Endodermal cell (in vitro differentiated cells): Measurements from ENCODE around the gene REX1BD. TPM values are rescaled to one million over a fixed set of nuclear protein-coding genes. Genes with fewer than 3 reads are reported as not detected.

Experiments
- DNase-seq: peaks from one replicate; pipeline ENCODE4 v3.0.0-alpha.2; 2017
- H3K27ac ChIP-seq: 2 replicates; pipeline ENCODE4 v1.5.1; 2013; ENCODE audit warnings: mild to moderate bottlenecking, low read depth, low read length, moderate library complexity
- H3K27me3 ChIP-seq: 2 replicates; pipeline ENCODE4 v1.6.1; 2013; ENCODE audit warnings: mild to moderate bottlenecking, low read length, moderate library complexity; ENCODE audit not compliant: insufficient read depth, control insufficient read depth, poor library complexity, severe bottlenecking
- H3K36me3 ChIP-seq: 2 replicates; pipeline ENCODE4 v1.7.0; 2013; ENCODE audit warnings: mild to moderate bottlenecking, low read length, moderate library complexity; ENCODE audit not compliant: control insufficient read depth, insufficient read depth
- H3K4me1 ChIP-seq: one replicate; pipeline ENCODE4 v1.7.0; 2013; ENCODE audit warnings: low read length; ENCODE audit not compliant: control insufficient read depth, insufficient read depth
- H3K4me3 ChIP-seq: 2 replicates; pipeline ENCODE4 v1.5.1; 2013; ENCODE audit warnings: mild to moderate bottlenecking, low read length, moderate library complexity
- H3K9ac ChIP-seq: 2 replicates; pipeline ENCODE4 v1.6.1; 2013; ENCODE audit warnings: mild to moderate bottlenecking, low read length, moderate library complexity; ENCODE audit not compliant: poor library complexity, severe bottlenecking; ENCODE audit errors: extremely low read depth
- H3K9me3 ChIP-seq: 2 replicates; pipeline ENCODE4 v1.6.1; 2013; ENCODE audit warnings: mild to moderate bottlenecking, low read length, moderate library complexity; ENCODE audit not compliant: control insufficient read depth
- H3K27ac Mint-ChIP-seq: 2 replicates; pipeline ENCODE4 v1.8.0; 2020; ENCODE audit warnings: mixed read lengths
- H3K27me3 Mint-ChIP-seq: 2 replicates; pipeline ENCODE4 v1.8.0; 2021; ENCODE audit warnings: mild to moderate bottlenecking, mixed read lengths; ENCODE audit not compliant: insufficient read depth
- H3K36me3 Mint-ChIP-seq: 2 replicates; pipeline ENCODE4 v1.8.0; 2020; ENCODE audit warnings: low read depth, mixed read lengths
- H3K4me1 Mint-ChIP-seq: 2 replicates; pipeline ENCODE4 v1.8.0; 2020; ENCODE audit warnings: mixed read lengths
- H3K4me3 Mint-ChIP-seq: 2 replicates; pipeline ENCODE4 v1.8.0; 2020; ENCODE audit warnings: mild to moderate bottlenecking, moderate library complexity, mixed read lengths
- H3K9me3 Mint-ChIP-seq: 2 replicates; pipeline ENCODE4 v1.8.0; 2020; ENCODE audit warnings: mild to moderate bottlenecking, mixed read lengths
- CTCF ChIP-seq: fragments of 200-600 bp; sonication (generic); conservative IDR thresholded peaks from 2 replicates; pipeline ENCODE4 v1.5.0; 2021; ENCODE audit warnings: antibody characterized with exemption, mild to moderate bottlenecking
- WGBS, 2 experiments: methylation state at CpG; one replicate each; pipeline versions ENCODE4 v1.1.5 to v1.1.7; 2013; ENCODE audit warnings: missing lambda C conversion rate in 2 of 2, mixed read lengths in 1 of 2; ENCODE audit not compliant: insufficient coverage in 1 of 2, insufficient read length in 1 of 2; 5-methylcytosine and 5-hydroxymethylcytosine counted together
- total RNA-seq, 2 donors: library from RNA; stranded (reverse); fragmentation: NEBNext Ultra II Directional in 1 of 2; extraction: Animal tissue kit (Norgen Biotek cat#: 25700) in 1 of 2; gene quantifications; 2 replicates in 1 of 2; 3 replicates in 1 of 2; pipeline ENCODE4 v1.2.1, GENCODE V29; 2021

Gene REX1BD
- total RNA-seq, 2 donors from 2014 or later, result 76.9 to 83.9 TPM

GRCh38 chr19:18558202-18558555 is 30.4 kb upstream of the REX1BD start:
- H3K27me3 ChIP-seq, result no peaks in the 10 kb centered on the region
- peak overlapping the region; percentile 87 for H3K4me3 Mint-ChIP-seq
- DNase-seq, result peak; percentile 62
- no peaks in the 10 kb centered on the region for H3K27me3 Mint-ChIP-seq
- WGBS, 2 experiments, result 15 to 19% methylated on average over 8 to 11 of the region's 11 CpGs
- no peaks in the 10 kb centered on the region for H3K9me3 Mint-ChIP-seq
- peaks cover 8% of the 10 kb centered on the region for H3K36me3 Mint-ChIP-seq
- H3K27ac ChIP-seq, result peak overlapping the region; percentile 46
- peaks cover 12% of the 10 kb centered on the region for H3K36me3 ChIP-seq
- peak overlapping the region; percentile 86 for H3K27ac Mint-ChIP-seq
- peak overlapping the region; percentile 66 for H3K9ac ChIP-seq
- H3K4me1 Mint-ChIP-seq, result peaks cover 6% of the 10 kb centered on the region
- H3K9me3 ChIP-seq, result no peaks in the 10 kb centered on the region
- no peaks in the 10 kb centered on the region for H3K4me1 ChIP-seq
- H3K4me3 ChIP-seq, result peak overlapping the region; percentile 94
- no peak for TF ChIP-seq CTCF

- H3K27me3 Mint-ChIP-seq, result no peaks in the 10 kb centered on the region
- H3K27ac Mint-ChIP-seq, result peak overlapping the region; percentile 86
- peaks cover 10% of the 10 kb centered on the region for H3K36me3 Mint-ChIP-seq
- no peak for TF ChIP-seq CTCF
- H3K9me3 Mint-ChIP-seq, result no peaks in the 10 kb centered on the region
- WGBS, 2 experiments, result 73 to 90% methylated on average over 3 of the region's 3 CpGs
- Histone ChIP-seq H3K27me3 (no peaks in the 10 kb centered on the region), H3K9ac (peak overlapping the region; percentile 66), H3K4me1 (no peaks in the 10 kb centered on the region), H3K9me3 (no peaks in the 10 kb centered on the region), H3K36me3 (peaks cover 12% of the 10 kb centered on the region), H3K4me3 (peak overlapping the region; percentile 94), H3K27ac (no peak overlapping the region)
- H3K4me3 Mint-ChIP-seq, result peak overlapping the region; percentile 87
- H3K4me1 Mint-ChIP-seq, result peaks cover 6% of the 10 kb centered on the region
- no peak for DNase-seq
These were observed 30.0 kb upstream of the REX1BD start for GRCh38 chr19:18558604-18559003.

- Histone ChIP-seq H3K4me1 (no peaks in the 10 kb centered on the region), H3K9me3 (no peaks in the 10 kb centered on the region), H3K27me3 (no peaks in the 10 kb centered on the region), H3K4me3 (no peak overlapping the region), H3K9ac (no peak overlapping the region), H3K27ac (no peak overlapping the region), H3K36me3 (peaks cover 22% of the 10 kb centered on the region)
- no peak for DNase-seq
- peaks cover 18% of the 10 kb centered on the region for H3K36me3 Mint-ChIP-seq
- peaks cover 6% of the 10 kb centered on the region for H3K4me1 Mint-ChIP-seq
- H3K27me3 Mint-ChIP-seq, result no peaks in the 10 kb centered on the region
- no peak overlapping the region for H3K27ac Mint-ChIP-seq
- H3K4me3 Mint-ChIP-seq, result no peak overlapping the region
- H3K9me3 Mint-ChIP-seq, result no peaks in the 10 kb centered on the region
- WGBS, 2 experiments, result 81 to 93% methylated on average over 5 of the region's 5 CpGs
- TF ChIP-seq CTCF, result no peak
These were observed 28.9 kb upstream of the REX1BD start for GRCh38 chr19:18559685-18560084.
